Activated T-cell treated with anti-CD3 and anti-CD28 coated beads for 24 hours (primary cell): ENCODE results near the gene SETD5.

Experiments used
- DNase-seq: peaks from one replicate; pipeline ENCODE4 v3.0.0-alpha.2; 2020; ENCODE audit warnings: low read depth

SETD5 gene

GRCh38 chr3:9397332-9397905 is at the start of gene SETD5:
Gene SETD5 (plus strand): TSS chr3:9397615. CDS start chr3:9428939, 31,324 bp downstream.
- peak; percentile 99 for DNase-seq

- DNase-seq, result no peak
These were observed 49.5 kb upstream of the SETD5 start for GRCh38 chr3:9347887-9348286.

- DNase-seq, result no peak
These were observed 47.9 kb upstream of the SETD5 start for GRCh38 chr3:9349321-9350117.

GRCh38 chr3:9351709-9352126 is 45.7 kb upstream of the SETD5 start:
- DNase-seq, result no peak

- peak; percentile 26 for DNase-seq
These were observed 44.3 kb upstream of the SETD5 start for GRCh38 chr3:9352917-9353752.

- no peak for DNase-seq
These were observed 35.6 kb upstream of the SETD5 start for GRCh38 chr3:9361691-9362388.

GRCh38 chr3:9362731-9363530 is 34.5 kb upstream of the SETD5 start, which contains the start of gene THUMPD3:
Gene THUMPD3 (plus strand): TSS chr3:9363054. CDS start chr3:9365069, 2,015 bp downstream.
- peak; percentile 92 for DNase-seq

- DNase-seq, result no peak
These were observed 27.9 kb upstream of the SETD5 start for GRCh38 chr3:9369508-9369907.

- DNase-seq, result no peak
These were observed 23.9 kb upstream of the SETD5 start for GRCh38 chr3:9373465-9373864.

- no peak for DNase-seq
These were observed 19.4 kb upstream of the SETD5 start for GRCh38 chr3:9377981-9378380.

GRCh38 chr3:9379327-9379726 is 18.1 kb upstream of the SETD5 start:
- no peak for DNase-seq

- no peak for DNase-seq
These were observed 17.4 kb upstream of the SETD5 start for GRCh38 chr3:9380014-9380413.

- DNase-seq, result no peak
These were observed 13.1 kb upstream of the SETD5 start for GRCh38 chr3:9384141-9384828.

- DNase-seq, result no peak
These were observed 12.0 kb upstream of the SETD5 start for GRCh38 chr3:9385187-9386077.

GRCh38 chr3:9386078-9386459 is 11.3 kb upstream of the SETD5 start:
- no peak for DNase-seq

GRCh38 chr3:9386501-9387321 is 10.7 kb upstream of the SETD5 start:
- no peak for DNase-seq

- no peak for DNase-seq
These were observed 10.1 kb upstream of the SETD5 start for GRCh38 chr3:9387322-9387655.

- DNase-seq, result no peak
These were observed 9.3 kb upstream of the SETD5 start for GRCh38 chr3:9388142-9388541.
